NCI-H510A (cell line): ENCODE measurements around the gene TMTC1.

Experiments
- DNase-seq: peaks from one replicate; lab custom pipeline; 2025; lab: John Stamatoyannopoulos, UW

The TMTC1 gene

GRCh38 chr12:29451888-29452287 lies 331.9 kb downstream of the TMTC1 start:
- DNase-seq = no peak
